ENCODE measurements around the gene KRT17.

The KRT17 gene

GRCh38 chr17:41624208-41625101 lies at the start of gene KRT17:
KRT17 (minus strand) TSS chr17:41624575; CDS start chr17:41624509, 66 bp downstream.
- DNase-seq, result no peak

GRCh38 chr17:41672153-41672552 lies 47.8 kb upstream of the KRT17 start:
- no peak for DNase-seq

- no peak for DNase-seq
Measured at GRCh38 chr17:41667280-41668041, 43.1 kb upstream of the KRT17 start.

DNA sequence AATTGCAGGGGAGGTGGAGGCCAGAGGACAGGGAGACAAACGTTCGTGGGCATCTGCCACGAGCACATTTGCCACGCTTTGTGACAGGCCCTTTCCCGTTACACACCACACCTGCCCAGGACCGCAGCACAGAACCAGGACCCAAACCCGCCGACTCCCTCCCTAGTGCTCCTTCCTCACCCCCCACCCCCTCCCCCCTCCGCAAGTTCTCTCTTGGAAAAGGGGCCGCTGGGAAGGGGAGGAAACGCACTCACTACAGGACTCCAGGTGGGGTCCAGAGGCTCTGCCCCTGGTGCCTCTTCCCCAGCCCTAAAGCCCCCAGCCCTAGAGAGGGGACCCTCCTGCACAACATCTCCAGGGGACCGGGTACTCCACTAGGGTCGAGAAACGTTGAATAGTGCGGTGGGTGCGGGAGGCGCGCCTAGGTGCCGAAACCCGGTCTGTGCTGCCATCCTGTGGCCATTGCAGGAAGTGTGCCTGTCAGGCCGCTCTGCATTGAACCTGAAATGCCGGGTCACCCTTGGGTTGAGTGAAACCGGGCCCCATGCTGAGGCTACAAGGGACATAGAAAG lies 42.4 kb upstream of the KRT17 start:
- DNase-seq, result peak; percentile 87

- peak; percentile 49 for DNase-seq
Measured at GRCh38 chr17:41666237-41666641, 41.9 kb upstream of the KRT17 start.

DNA sequence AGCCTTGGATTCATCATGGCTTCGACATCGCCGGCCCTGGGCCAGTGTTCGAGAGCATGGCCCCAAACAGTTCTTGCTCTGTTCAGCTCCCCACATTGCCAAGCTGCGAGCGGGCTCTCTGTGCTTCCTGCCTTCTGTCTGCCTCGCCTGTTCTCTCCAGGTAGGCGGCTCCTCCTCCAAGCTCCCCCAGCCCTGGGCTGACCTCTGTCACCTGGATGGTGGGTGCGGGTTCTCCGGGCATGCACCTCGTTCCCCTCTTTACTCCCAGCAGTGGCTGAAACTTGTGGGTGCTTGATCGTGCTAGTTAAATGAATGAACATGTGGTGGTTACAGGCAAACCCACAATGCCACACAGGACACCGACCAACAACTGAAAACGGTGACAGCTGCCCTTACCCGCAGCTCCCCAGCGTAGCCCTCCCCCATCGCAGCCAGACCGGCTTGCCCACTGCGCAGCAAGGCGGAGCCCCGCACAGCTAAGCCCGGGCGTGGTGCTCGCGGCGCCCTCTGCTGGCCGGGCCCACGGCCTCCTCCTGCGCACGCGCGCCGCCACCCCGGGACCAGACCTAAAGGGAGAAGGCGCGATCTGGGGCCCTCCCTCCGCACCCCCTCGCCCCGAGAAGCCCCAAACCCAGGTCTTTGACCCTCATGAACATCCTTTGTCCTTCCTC lies 41.3 kb upstream of the KRT17 start:
- peak; percentile 82 for DNase-seq

DNA sequence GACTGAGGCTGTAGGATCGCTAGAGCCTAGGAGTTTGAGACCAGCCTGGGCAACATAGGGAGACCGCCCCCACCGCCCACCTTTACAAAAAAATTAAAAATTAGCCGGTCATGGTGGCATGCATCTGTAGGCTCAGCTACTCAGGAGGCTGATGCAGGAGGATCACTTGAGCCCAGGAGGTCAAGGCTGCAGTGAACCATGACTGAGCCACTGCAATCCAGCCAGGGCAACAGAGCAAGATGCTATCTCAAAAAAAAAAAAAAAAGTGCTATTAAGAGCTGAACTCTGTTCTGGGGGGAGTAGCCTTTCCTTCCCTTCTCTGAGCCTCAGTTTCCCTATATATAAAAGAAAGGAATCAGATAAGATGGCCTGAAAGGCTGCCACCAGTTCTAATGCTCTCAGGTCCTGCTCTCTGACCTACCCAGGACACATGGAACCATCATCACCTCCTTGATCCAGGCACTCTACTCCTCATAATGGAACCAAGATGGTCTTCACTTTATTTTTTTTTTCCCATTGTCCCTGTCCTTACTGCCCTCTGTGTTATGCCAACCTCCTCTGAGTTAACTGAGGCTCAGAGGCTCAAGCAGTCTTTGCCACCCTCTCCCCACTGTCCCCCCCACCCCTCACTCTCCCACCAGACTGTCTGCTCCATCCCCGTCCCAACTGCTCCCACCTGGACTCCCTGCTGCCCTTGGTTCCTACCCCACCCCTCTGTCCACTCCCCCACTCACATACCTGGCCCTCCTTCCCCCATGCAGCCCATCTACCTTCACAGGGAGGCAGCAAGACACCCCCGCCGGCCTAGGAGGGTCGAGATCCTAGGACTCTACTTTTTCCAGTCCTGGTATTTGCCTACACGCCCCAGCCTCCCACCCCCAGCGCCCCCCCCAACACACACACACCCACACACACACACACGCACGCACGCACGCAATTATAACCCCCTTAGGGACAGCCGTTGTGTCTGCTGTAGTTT lies 40.5 kb upstream of the KRT17 start:
- no peak for DNase-seq

DNA sequence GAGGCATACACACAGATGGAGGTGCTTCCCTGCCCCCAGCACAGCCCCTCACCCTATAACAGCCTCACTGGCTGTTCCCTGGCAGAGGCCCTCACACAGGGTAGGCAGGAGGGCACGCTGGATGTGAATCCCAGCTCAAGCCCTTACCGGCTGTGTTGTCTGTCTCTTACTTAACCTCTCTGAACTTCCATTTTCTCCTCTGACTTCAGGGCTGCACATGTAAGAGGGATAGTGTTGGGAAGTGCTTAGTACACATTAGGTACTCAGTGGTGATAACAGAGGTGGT lies 39.7 kb upstream of the KRT17 start:
- DNase-seq, result no peak

GRCh38 chr17:41663451-41664171 lies 39.2 kb upstream of the KRT17 start:
- no peak for DNase-seq

GRCh38 chr17:41660221-41660711 lies 35.9 kb upstream of the KRT17 start:
- no peak for DNase-seq

DNA sequence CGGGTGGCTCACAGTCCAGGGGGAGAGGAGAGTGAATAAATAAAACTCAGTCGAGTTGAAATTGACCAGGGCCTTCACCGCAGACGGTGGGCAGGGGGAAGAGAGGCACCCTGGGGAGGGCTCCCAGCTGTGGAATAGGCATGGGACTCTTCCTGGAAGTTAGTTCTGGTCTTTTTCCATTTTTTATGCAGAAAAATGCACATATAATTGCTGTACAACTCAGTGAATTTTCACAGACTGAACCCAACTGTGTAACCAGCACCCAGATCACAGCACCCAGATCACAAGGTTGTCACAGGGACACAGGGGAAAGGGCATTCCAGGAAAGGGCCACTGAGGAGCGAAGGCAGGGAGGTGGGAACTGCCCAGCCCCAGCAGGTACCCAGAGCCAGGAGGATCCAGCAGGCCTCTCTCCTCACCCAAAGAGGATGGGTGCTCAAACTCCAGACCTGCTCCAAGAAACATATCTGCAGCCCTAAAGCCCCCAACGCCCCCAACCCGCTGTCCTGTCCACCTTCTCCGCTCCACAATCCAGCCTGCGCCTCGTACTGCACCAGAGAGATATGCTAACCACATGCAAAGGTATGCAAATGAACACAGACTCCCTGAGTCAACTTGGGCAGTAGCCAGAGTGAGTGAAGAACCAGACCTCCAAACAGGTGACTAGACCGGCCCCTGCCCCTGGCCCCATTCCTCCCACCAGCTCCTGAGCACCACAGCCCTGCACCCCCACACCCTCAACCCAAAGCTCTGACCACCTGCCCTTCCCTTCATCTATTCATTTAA lies 35.2 kb upstream of the KRT17 start:
- DNase-seq, result no peak

DNA sequence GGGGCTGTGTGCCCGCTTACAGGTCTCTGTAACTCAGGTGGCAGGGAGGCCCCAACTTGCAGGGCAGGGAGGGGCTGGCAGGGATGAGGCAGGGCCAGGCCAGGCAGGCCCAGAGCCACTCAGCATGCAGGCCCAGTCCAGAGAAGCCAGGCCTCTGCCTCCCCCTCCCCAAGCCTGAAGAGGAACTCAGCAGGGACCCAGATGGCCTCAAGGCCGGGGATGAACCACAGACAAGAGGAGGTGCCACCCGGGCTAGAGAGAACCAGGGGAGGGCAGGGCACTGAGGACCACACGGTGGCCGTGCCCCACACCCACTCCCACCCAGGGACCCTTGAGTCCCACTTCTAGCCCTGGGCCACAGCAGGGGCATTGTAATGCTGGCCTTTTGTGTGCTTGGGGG lies 34.5 kb upstream of the KRT17 start:
- no peak for DNase-seq

DNA sequence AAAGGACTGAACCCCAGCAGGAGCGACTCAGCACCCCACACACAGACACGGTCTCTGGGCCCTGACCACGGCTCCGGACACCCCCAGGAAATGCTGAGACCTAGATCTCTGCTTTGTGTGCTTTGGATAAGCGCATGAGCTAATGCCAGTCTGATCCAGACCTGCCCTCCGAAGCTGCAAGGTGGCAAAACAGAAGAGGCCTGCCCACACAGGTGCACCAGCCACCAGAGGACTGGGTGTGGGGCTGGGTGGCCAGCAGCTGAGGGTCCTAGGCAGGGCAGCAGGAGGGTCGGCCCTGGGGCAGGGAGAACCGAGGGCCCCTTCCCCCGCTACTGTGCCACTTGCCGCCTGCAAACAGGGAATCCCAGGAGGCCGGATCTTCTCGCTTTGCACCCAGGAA lies 33.6 kb upstream of the KRT17 start:
- DNase-seq, result no peak

DNA sequence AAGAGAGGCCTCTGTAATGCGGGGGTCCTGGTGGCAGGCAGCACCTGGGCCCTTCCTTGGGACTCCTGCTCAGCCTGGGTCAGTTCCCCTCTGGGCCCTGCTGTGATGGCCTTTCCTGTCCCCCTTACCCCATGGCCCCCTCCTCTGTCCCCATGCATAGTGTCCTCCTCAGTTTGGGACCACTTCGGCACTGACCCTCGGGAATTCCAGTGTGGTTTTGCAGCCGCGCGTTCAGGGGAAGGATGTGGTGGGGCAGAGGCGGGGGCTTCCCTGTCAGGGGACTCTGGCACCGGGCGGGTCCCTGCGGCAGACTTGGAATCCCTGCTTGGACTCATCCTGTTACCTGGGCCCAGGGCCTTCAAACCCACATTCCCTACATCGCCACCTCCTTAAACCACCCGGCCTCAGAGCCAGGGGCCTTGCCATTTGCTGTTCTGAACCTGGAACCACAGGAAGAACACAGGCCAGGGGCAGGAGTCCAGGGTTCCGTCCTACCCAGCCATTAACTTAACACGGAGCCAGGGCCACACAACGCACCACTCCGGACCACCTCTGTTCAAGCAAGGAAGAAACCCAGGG lies 32.9 kb upstream of the KRT17 start:
- no peak for DNase-seq

DNA sequence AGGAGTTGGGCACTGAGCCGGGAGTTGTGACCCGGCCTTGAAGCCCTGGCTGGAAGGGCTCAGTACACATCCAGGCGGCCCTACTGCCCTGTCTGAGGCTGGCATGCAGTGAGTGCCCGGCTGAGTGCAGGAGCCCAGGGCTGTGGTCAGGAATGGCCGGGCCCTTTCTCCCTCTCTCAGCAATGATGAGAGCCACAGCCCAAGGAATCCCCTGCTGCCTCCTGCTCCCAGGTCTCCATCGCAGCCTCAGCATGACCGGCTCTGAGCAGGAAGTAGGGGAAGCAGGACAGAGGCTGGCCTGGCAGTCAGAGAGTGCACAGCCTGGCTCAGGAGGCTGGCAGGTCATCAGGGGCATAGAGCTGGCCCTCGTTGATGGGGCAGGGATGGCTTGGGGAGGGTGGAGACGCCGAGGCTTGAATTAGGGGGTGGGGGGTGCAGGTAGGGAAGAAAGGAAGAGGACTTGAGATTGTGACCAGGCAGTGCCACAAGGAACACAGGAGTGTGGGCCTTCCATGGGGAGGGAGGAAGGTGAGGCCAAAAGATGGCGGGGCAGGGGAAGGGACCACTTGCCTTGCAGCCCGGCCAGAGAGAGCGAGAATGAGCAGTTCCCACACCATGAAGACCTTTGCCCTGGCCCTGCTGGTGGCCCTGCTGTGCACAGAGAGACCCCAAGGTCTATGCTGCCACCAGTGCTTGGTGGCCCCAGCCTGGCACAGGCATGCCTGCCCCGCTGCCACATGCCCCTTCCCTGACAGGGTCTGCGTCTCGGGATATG lies 32.1 kb upstream of the KRT17 start:
- no peak for DNase-seq

DNA sequence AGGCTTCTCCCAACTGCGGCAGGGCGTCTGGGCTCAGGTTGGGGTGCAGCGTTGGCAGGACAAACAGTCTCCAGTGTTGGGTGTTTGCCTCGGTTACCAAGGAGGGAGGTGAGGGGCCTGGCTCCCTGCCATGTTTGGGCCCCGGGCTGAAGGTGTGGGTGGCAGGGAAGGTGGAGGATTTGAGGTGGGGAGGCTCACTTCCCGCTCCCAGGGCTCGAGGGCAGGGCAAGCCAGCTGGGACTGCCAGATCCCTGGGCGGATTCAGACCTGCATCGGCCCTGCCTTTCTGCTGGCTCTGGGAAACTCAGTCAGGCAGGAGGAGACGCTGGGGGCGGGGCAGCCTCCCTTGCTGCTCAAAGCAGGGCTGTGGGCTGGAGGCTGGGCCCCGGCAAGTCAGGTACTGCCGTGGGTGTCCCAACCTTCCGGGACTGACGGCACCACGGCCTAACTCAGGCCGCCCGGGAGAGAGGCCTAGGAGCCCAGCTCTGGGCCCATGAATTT lies 31.3 kb upstream of the KRT17 start:
- DNase-seq, result no peak

DNA sequence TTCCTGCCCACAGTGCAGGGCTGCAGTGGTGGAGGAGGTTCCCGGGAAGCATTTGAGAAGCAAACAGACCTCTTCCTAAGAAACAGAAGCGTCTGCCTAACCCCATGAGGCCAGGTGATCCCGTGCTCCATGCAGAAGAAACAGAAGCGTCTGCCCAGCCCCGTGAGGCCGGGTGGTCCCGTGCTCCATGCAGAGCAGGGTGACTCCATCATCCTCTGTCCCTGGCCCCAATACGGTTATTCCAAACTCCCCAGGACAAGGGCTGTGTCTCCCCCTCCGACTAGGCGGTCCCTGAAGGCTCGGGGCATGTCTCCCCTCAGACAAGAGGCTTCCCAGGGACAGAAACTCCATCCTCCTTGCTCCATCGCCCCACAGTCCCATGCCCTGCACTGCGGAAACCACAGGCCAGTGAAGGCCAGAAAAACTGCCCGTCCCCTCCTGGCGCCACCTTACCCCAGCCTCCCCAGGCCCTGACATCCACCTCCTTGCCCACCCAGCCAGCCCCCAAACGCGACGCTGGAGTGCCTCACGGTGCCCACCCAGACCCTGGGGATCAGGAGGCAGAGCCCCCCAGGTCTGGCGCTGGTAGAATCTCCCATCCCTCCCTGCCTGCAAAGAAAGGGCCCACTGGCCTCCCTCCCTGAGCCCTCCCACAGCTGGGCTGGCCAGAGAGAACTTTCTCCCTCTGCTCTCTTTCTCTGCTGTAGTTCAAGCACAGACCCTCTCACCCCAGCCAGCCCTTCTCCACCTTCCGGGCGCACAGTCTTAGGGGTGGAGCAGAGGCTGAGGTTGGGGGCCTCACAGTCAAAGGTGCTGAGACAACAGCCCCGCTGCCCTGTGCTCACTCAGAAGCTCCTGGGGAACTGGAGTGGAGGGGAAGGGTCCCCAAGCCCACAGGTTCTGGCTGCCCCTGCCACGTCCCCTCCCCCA lies 30.6 kb upstream of the KRT17 start:
- no peak for DNase-seq

All from activated T-cell treated with anti-CD3 and anti-CD28 coated beads for 4 hours (primary cell).